Fibroblast of the conjunctiva (primary cell): Measurements from ENCODE around the gene CHST1.

Experiments
- DNase-seq: peaks from one replicate; pipeline ENCODE4 v3.0.0-alpha.2; 2010; ENCODE audit warnings: low read depth

The CHST1 gene

GRCh38 chr11:45674481-45675190, 9.2 kb upstream of the CHST1 start:
- no peak for DNase-seq

GRCh38 chr11:45673441-45673840, 8.0 kb upstream of the CHST1 start:
- no peak for DNase-seq

GRCh38 chr11:45672593-45672992, 7.2 kb upstream of the CHST1 start:
- DNase-seq = no peak

GRCh38 chr11:45671246-45672171, 6.1 kb upstream of the CHST1 start:
- no peak for DNase-seq

GRCh38 chr11:45670386-45671135, 5.1 kb upstream of the CHST1 start:
- no peak for DNase-seq

GRCh38 chr11:45669956-45670355, 4.5 kb upstream of the CHST1 start:
- DNase-seq = no peak

- no peak for DNase-seq
Measured at GRCh38 chr11:45669146-45669545, 3.7 kb upstream of the CHST1 start.

GRCh38 chr11:45667929-45668680, 2.7 kb upstream of the CHST1 start:
- no peak for DNase-seq

GRCh38 chr11:45666648-45667642, 1.5 kb upstream of the CHST1 start:
- no peak for DNase-seq

GRCh38 chr11:45665933-45666647, 668 bp upstream of the CHST1 start:
- no peak for DNase-seq

GRCh38 chr11:45664376-45665205, 831 bp downstream of the CHST1 start:
- no peak for DNase-seq

- DNase-seq = no peak
Measured at GRCh38 chr11:45663486-45664375, 1.7 kb downstream of the CHST1 start.

GRCh38 chr11:45662665-45663485, 2.5 kb downstream of the CHST1 start:
- DNase-seq = peak; percentile 87

- DNase-seq = no peak
Measured at GRCh38 chr11:45662096-45662664, 3.2 kb downstream of the CHST1 start.

GRCh38 chr11:45661439-45662055, 3.9 kb downstream of the CHST1 start:
- DNase-seq = no peak
